Thoracic aorta (tissue), 2 donors: Measurements from ENCODE around the gene CYP2W1. TPM values are rescaled to one million over a fixed set of nuclear protein-coding genes. Genes with fewer than 3 reads are reported as not detected.

Experiments
- ATAC-seq: fragments of 150-250 bp; one replicate; pipeline ENCODE4 v1.8.0; 2017; ENCODE audit warnings: low read depth; ENCODE audit not compliant: insufficient number of reproducible peaks, low FRiP score
- DNase-seq: peaks from one replicate; pipeline ENCODE4 v3.0.0-alpha.2; 2020; ENCODE audit warnings: low spot score
- H3K27ac ChIP-seq, 2 donors: fragments of 200-600 bp; sonication (generic); 1 replicate in 1 of 2; 2 replicates in 1 of 2; pipeline ENCODE4 v1.5.1; 2016; ENCODE audit warnings: mild to moderate bottlenecking in 2 of 2, moderate library complexity in 2 of 2
- H3K27me3 ChIP-seq: fragments of 200-600 bp; sonication (generic); replicated peaks from 2 replicates; pipeline ENCODE4 v1.6.0; 2016; ENCODE audit warnings: mild to moderate bottlenecking; ENCODE audit not compliant: insufficient read depth
- H3K36me3 ChIP-seq: fragments of 200-600 bp; sonication (generic); one replicate; pipeline ENCODE4 v1.5.1; 2016
- H3K4me1 ChIP-seq, 2 donors: fragments of 200-600 bp; sonication (generic); 1 replicate in 1 of 2; 2 replicates in 1 of 2; pipeline versions ENCODE4 v1.5.1 to v1.6.0; 2016; ENCODE audit warnings: low read depth in 2 of 2, mild to moderate bottlenecking in 1 of 2; ENCODE audit not compliant: control insufficient read depth in 1 of 2
- H3K4me3 ChIP-seq: fragments of 200-600 bp; sonication (generic); 2 replicates; pipeline ENCODE4 v1.5.1; 2016; ENCODE audit warnings: mild to moderate bottlenecking
- H3K9me3 ChIP-seq: fragments of 200-600 bp; sonication (generic); 2 replicates; pipeline ENCODE4 v1.5.1; 2016
- total RNA-seq, 2 donors: library from RNA; depleted of rRNA; stranded (reverse); fragments of >200 nt; gene quantifications; one replicate each; pipeline versions ENCODE4 v1.1.0 to v1.2.3, GENCODE V29; 2016
- TF ChIP-seq, protein P1 (sequence below): fragments of 200-600 bp; sonication (generic); IDR thresholded peaks from one replicate; pipeline ENCODE4 v1.5.1; 2019; ENCODE audit warnings: antibody characterized with exemption

The CYP2W1 gene
- total RNA-seq, 2 donors from 2014 or later, result not detected

DNA sequence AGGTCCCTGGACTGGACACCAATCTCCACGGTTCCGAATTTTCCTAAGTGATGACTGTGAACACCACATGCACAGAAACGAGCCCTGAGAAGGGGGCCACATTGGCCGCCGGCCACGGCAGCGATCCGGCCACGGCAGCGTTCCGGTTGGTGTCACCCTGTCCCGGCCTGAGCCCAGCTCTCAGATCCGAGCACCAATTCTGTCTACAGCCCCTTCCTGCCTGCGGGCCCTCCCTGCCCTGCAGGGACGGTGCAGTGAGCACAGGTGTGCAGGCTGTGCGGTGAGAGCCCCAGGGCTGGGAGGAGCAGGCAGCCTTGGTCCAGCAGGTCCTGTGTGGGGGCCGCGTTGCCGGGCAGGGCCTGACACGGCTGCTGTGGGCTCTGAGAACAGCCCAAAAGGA is 31.7 kb downstream of the CYP2W1 start:
- Histone ChIP-seq H3K27me3 (no peaks in the 10 kb centered on the region), H3K27ac (no peak overlapping the region), H3K9me3 (no peaks in the 10 kb centered on the region), H3K4me1 (no peaks in the 10 kb centered on the region), H3K36me3 (peaks cover 6% of the 10 kb centered on the region), H3K4me3 (no peak overlapping the region)
- DNase-seq, result no peak
- no peak for ATAC-seq
- TF ChIP-seq, protein P1, sequence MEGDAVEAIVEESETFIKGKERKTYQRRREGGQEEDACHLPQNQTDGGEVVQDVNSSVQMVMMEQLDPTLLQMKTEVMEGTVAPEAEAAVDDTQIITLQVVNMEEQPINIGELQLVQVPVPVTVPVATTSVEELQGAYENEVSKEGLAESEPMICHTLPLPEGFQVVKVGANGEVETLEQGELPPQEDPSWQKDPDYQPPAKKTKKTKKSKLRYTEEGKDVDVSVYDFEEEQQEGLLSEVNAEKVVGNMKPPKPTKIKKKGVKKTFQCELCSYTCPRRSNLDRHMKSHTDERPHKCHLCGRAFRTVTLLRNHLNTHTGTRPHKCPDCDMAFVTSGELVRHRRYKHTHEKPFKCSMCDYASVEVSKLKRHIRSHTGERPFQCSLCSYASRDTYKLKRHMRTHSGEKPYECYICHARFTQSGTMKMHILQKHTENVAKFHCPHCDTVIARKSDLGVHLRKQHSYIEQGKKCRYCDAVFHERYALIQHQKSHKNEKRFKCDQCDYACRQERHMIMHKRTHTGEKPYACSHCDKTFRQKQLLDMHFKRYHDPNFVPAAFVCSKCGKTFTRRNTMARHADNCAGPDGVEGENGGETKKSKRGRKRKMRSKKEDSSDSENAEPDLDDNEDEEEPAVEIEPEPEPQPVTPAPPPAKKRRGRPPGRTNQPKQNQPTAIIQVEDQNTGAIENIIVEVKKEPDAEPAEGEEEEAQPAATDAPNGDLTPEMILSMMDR, result no peak

GRCh38 chr7:1015196-1016121 is 32.5 kb downstream of the CYP2W1 start:
- Histone ChIP-seq H3K9me3 (no peaks in the 10 kb centered on the region), H3K27ac (no peak overlapping the region)
- ATAC-seq, result no peak

DNA sequence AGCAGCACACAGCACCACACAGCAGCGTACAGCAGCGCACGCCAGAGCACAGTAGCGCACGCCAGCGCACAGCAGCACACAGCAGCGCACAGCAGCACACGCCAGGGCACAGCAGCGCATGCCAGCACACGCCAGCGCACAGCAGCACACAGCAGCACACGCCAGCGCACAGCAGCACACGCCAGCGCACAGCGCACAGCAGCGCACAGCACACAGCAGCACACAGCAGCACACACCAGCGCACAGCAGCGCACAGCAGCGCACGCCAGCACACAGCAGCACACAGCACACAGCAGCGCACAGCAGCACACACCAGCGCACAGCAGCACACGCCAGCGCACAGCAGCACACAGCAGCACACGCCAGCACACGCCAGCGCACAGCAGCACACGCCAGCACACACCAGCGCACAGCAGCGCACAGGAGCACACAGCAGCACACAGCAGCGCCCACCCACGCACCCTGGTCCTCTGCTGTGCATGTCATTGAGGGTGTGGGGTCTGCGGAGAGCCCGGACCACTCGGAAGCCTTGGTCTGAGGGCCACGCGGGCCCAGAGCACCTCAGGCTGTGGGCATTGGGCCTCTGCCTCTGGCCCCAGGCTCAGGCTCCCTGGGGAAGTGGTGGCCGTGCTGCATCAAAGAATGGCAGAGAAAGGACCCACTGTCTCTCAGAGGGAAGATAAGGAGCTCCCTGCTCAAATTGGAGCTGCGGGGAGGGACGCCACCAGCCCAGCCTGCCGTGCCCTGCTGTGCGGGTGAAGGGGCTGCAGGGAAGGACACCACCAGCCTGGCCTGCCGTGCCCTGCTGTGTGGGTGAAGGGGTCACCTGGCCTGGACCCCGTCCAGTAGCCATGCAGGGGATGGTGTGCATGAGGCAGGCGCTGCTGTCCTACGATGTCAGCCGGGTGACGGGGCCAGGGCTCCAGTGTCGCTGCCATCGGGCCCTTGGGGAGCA is 33.9 kb downstream of the CYP2W1 start:
- no peak overlapping the region for H3K27ac ChIP-seq
- no peak for ATAC-seq
- no peak for DNase-seq
- H3K4me3 ChIP-seq, result no peak overlapping the region
- H3K36me3 ChIP-seq, result peaks cover 11% of the 10 kb centered on the region
- no peaks in the 10 kb centered on the region for H3K27me3 ChIP-seq
- no peaks in the 10 kb centered on the region for H3K9me3 ChIP-seq
- H3K4me1 ChIP-seq, result no peaks in the 10 kb centered on the region
- TF ChIP-seq, protein P1, result no peak

More at GRCh38 chr7:1015196-1016121, 32.5 kb downstream of the CYP2W1 start:
- H3K27me3 ChIP-seq, result no peaks in the 10 kb centered on the region
- H3K4me1 ChIP-seq, result no peaks in the 10 kb centered on the region
- no peak for DNase-seq
- no peak overlapping the region for H3K4me3 ChIP-seq
- peaks cover 6% of the 10 kb centered on the region for H3K36me3 ChIP-seq
- TF ChIP-seq, protein P1, result no peak

- TF ChIP-seq, protein P1, result no peak
- H3K4me1 ChIP-seq, result no peaks in the 10 kb centered on the region
- ATAC-seq, result no peak
- H3K9me3 ChIP-seq, result no peaks in the 10 kb centered on the region
- no peaks in the 10 kb centered on the region for H3K27me3 ChIP-seq
- peaks cover 11% of the 10 kb centered on the region for H3K36me3 ChIP-seq
- H3K4me3 ChIP-seq, result no peak overlapping the region
- H3K27ac ChIP-seq, result no peak overlapping the region
- no peak for DNase-seq
Measured at GRCh38 chr7:1017586-1018333, 34.8 kb downstream of the CYP2W1 start.
